Right lobe of liver (tissue), 6 donors: Measurements from ENCODE around the gene SLC25A36. TPM values are rescaled to one million over a fixed set of nuclear protein-coding genes. Genes with fewer than 3 reads are reported as not detected.

Experiments used
- ATAC-seq, 4 donors: fragments of 200-7000 bp; cut with Tn5 transposase; one replicate each; pipeline ENCODE4 v1.9.1; 2020; ENCODE audit warnings: mild to moderate bottlenecking in 4 of 4, moderate library complexity in 4 of 4
- DNase-seq, 3 donors: peaks; one replicate each; pipeline ENCODE4 v3.0.0-alpha.2; 2020
- H3K27ac ChIP-seq, 3 donors: fragments of 200-600 bp; one replicate each; pipeline ENCODE4 v1.8.0; 2022
- H3K27me3 ChIP-seq, 2 donors: fragments of 200-600 bp; one replicate each; pipeline ENCODE4 v1.8.0; 2022
- H3K36me3 ChIP-seq, 4 donors: fragments of 200-600 bp; sonication (generic) in 1 of 4; one replicate each; pipeline versions ENCODE4 v1.5.1 to v1.8.0; 2017 to 2022; ENCODE audit warnings: control low read depth in 1 of 4
- H3K4me1 ChIP-seq, 4 donors: fragments of 200-600 bp; sonication (generic) in 1 of 4; one replicate each; pipeline versions ENCODE4 v1.5.1 to v1.8.0; 2017 to 2022; ENCODE audit warnings: control low read depth in 1 of 4
- H3K4me3 ChIP-seq, 3 donors: fragments of 200-600 bp; one replicate each; pipeline ENCODE4 v1.8.0; 2022
- H3K9me3 ChIP-seq, 4 donors: fragments of 200-600 bp; sonication (generic) in 1 of 4; one replicate each; pipeline versions ENCODE4 v1.5.1 to v1.8.0; 2017 to 2022; ENCODE audit warnings: control low read depth in 1 of 4
- POLR2A ChIP-seq: fragments of 450-650 bp; IDR thresholded peaks from one replicate; pipeline ENCODE4 v1.6.1; 2017; ENCODE audit warnings: antibody characterized with exemption, mild to moderate bottlenecking
- WGBS: methylation state at CpG from one replicate; pipeline ENCODE4 v1.1.6; 2018; ENCODE audit warnings: low coverage, low lambda C conversion rate; ENCODE audit not compliant: insufficient coverage; ENCODE audit errors: missing lambda C conversion rate; 5-methylcytosine and 5-hydroxymethylcytosine counted together
- intact Hi-C, 2 donors: fragments of 100-400 bp; cut with DNase I; formaldehyde crosslinking; loops; one replicate each; pipeline versions ENCODE4 v1.11.2 to v1.14.1; 2022
- total RNA-seq, 6 experiments: library from RNA; depleted of rRNA in 2 of 6; stranded (reverse); fragments of >200 nt in 2 of 6; fragmentation: NEBNext Ultra II Directional in 3 of 6; extraction: Animal tissue kit (Norgen Biotek cat#: 25700) in 3 of 6; gene quantifications; one replicate each; pipeline versions ENCODE4 v1.1.0 to v1.2.4, GENCODE V29; 2016 to 2023
- TF ChIP-seq, protein P1 (sequence below), 4 donors: fragments of 200-600 bp in 3 of 4; fragments of 450-650 bp in 1 of 4; IDR thresholded peaks; one replicate each; pipeline versions ENCODE4 v1.5.1 to v1.8.0; 2016 to 2022; ENCODE audit warnings: antibody characterized with exemption in 4 of 4, mild to moderate bottlenecking in 2 of 4
- donor health status: DM: no; HTN: yes; CAD: no.
- donor health status: DM: no; HTN: no; CAD: no.
- donor health status: DM: no; HTN: no; CAD: no.
- donor health status: DM: no; HTN: yes; CAD: no.
- donor health status: DM: no; HTN: yes; CAD: no.

Gene SLC25A36
- total RNA-seq, 6 experiments from 2014 or later, result 2.8 to 6.0 (median 5.1) TPM

DNA sequence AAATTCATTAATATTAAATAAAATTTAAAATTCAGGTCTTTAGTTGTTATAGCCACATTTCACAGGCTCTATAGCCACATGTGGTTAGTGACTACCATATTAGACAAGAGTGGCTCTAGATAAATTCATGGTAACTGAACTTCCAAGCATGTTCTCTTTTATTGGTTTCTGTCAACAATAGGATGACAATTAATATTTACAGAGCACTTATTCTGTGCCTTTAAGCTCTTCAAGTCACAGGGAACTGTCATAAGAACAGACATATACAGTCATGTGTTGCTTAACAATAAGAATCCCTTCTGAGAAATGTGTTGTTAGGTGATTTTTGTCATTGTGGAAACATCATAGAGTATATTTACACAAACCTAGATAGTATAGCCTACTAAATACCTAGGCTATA, 38.8 kb upstream of the SLC25A36 start:
- intact Hi-C loops, result no loop called here
- H3K9me3 ChIP-seq, result no peaks in the 10 kb centered on the region
- no peak for ATAC-seq

DNA sequence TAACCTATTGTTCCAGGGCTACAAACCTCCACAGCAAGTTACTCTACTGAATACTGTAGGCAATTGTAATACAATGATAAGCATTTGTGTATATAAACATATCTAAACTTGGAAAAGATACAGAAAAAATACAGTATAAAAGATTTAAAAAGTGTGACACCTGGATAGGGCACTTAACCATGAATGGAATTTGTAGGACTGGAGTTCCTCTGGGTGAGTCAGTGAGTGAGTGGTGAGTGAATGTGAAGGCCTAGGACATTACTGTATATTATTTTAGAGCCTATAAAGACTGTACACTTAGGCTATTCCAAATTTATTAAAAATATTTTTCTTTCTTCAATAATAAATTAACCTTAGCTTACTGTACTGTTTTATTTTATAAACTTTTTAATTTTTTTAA, 38.4 kb upstream of the SLC25A36 start:
- no peak for DNase-seq
- H3K27ac ChIP-seq, result no peak overlapping the region
- H3K4me1 ChIP-seq, result no peaks in the 10 kb centered on the region
- no peak overlapping the region for H3K4me3 ChIP-seq
- H3K27me3 ChIP-seq, result no peaks in the 10 kb centered on the region
- no peaks in the 10 kb centered on the region for H3K9me3 ChIP-seq
- no peak for TF ChIP-seq POLR2A
- TF ChIP-seq, protein P1, sequence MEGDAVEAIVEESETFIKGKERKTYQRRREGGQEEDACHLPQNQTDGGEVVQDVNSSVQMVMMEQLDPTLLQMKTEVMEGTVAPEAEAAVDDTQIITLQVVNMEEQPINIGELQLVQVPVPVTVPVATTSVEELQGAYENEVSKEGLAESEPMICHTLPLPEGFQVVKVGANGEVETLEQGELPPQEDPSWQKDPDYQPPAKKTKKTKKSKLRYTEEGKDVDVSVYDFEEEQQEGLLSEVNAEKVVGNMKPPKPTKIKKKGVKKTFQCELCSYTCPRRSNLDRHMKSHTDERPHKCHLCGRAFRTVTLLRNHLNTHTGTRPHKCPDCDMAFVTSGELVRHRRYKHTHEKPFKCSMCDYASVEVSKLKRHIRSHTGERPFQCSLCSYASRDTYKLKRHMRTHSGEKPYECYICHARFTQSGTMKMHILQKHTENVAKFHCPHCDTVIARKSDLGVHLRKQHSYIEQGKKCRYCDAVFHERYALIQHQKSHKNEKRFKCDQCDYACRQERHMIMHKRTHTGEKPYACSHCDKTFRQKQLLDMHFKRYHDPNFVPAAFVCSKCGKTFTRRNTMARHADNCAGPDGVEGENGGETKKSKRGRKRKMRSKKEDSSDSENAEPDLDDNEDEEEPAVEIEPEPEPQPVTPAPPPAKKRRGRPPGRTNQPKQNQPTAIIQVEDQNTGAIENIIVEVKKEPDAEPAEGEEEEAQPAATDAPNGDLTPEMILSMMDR (IDR thresholded peaks at IDR 0.05), result no peak
- ATAC-seq, result no peak
- H3K36me3 ChIP-seq, result no peaks in the 10 kb centered on the region
- intact Hi-C loops, result no loop called here

More for the DNA sequence above, 38.8 kb upstream of the SLC25A36 start:
- TF ChIP-seq, protein P1 (IDR thresholded peaks at IDR 0.05), result no peak
- TF ChIP-seq POLR2A, result no peak
- Histone ChIP-seq H3K4me1 (no peaks in the 10 kb centered on the region), H3K4me3 (no peak overlapping the region), H3K36me3 (no peaks in the 10 kb centered on the region), H3K27ac (no peak overlapping the region), H3K27me3 (no peaks in the 10 kb centered on the region)
- no peak for DNase-seq

DNA sequence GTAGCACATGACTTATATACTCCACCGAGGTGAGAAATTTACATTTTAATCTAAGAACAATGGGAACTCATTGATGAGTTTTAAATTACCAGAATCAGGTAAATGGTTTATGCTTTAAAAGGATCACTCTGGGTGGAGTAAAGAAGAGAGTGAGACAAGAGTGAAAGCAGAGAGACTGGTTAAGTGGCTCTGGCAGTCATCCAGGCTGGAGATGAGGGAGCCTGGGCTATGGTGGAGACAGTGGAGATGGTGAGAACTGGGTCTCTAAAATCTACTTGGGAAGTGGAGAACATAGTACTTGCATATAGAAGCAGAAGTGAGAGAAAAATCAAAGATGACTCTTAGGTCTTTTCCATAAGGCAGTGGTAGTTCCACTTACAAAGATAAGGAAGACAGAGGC, 37.1 kb upstream of the SLC25A36 start:
- DNase-seq (no peak), ATAC-seq (no peak)
- Histone ChIP-seq H3K27ac (no peak overlapping the region), H3K4me1 (no peaks in the 10 kb centered on the region), H3K36me3 (no peaks in the 10 kb centered on the region), H3K9me3 (no peaks in the 10 kb centered on the region), H3K27me3 (peaks cover 0 to 3% of the 10 kb centered on the region in 2 donors), H3K4me3 (no peak overlapping the region)
- 55% methylated on average over 1 of the region's 1 CpG for WGBS
- no peak for TF ChIP-seq POLR2A
- TF ChIP-seq, protein P1 (IDR thresholded peaks at IDR 0.05), result no peak
- intact Hi-C loops, result no loop called here

DNA sequence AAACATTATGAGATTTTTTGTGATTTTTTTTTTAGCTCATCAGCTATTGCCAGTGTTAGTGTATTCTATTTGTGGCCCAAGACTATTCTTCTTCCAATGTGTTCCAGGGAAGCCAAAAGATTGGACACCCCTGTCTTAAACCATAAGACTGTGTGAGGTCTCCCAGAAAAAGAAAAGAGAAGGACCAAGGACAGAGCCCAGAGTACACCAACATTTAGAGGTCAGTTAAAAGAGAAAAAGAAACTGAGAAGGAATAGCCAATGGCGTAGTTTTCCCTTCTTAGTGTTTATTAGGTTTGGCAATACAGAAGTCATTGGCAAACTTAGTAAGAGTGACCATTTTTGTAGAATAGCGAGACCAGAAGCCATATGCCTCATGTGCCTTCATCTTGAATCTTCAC, 36.1 kb upstream of the SLC25A36 start:
- peaks cover 0 to 9% of the 10 kb centered on the region in 2 donors for H3K27me3 ChIP-seq
- WGBS, result 89% methylated on average over 1 of the region's 2 CpGs
- H3K4me1 ChIP-seq, result no peaks in the 10 kb centered on the region
- H3K27ac ChIP-seq, result no peak overlapping the region
- no peak for TF ChIP-seq POLR2A
- TF ChIP-seq, protein P1 (IDR thresholded peaks at IDR 0.05), result no peak
- no peak for ATAC-seq
- no peak for DNase-seq
- H3K4me3 ChIP-seq, result no peak overlapping the region
- no peaks in the 10 kb centered on the region for H3K9me3 ChIP-seq
- intact Hi-C loops, result no loop called here
- H3K36me3 ChIP-seq, result no peaks in the 10 kb centered on the region

GRCh38 chr3:140906785-140907184, 34.9 kb upstream of the SLC25A36 start:
- Histone ChIP-seq H3K27ac (no peak overlapping the region), H3K4me1 (no peaks in the 10 kb centered on the region), H3K27me3 (peaks cover 0 to 9% of the 10 kb centered on the region in 2 donors), H3K36me3 (no peaks in the 10 kb centered on the region), H3K9me3 (no peaks in the 10 kb centered on the region), H3K4me3 (no peak overlapping the region)
- 31% methylated on average over 1 of the region's 1 CpG for whole genome bisulfite sequencing
- DNase-seq (no peak), ATAC-seq (no peak)
- intact Hi-C loops, result no loop called here
- no peak for TF ChIP-seq POLR2A
- TF ChIP-seq, protein P1 (IDR thresholded peaks at IDR 0.05), result no peak
